B cell (primary cell): ENCODE measurements around the gene DHX36. TPM values are rescaled to one million over a fixed set of nuclear protein-coding genes. Genes with fewer than 3 reads are reported as not detected.
A peak's percentile ranks its signal among the peaks of the same experiment; 100 is the strongest.

ENCODE experiments used
- ATAC-seq: fragments of 200-7000 bp; cut with Tn5 transposase; one replicate; pipeline ENCODE4 v1.10.0; 2021; ENCODE audit warnings: low read depth, mild to moderate bottlenecking, moderate number of reproducible peaks, moderate library complexity
- CTCF ChIA-PET: fragments of 350-600 bp; sonication (Branson Sonifier 250); formaldehyde crosslinking; loops from one replicate; lab custom pipeline; 2021; ENCODE audit warnings: antibody characterized with exemption, inconsistent platforms; lab: Charles Lee
- POLR2A ChIA-PET: fragments of 350-600 bp; sonication (Branson Sonifier 250); formaldehyde crosslinking; loops from one replicate; lab custom pipeline; 2021; ENCODE audit warnings: antibody characterized with exemption; lab: Charles Lee
- DNase-seq: peaks from one replicate; pipeline ENCODE4 v3.0.0; 2013
- H2AFZ ChIP-seq: 2 replicates; pipeline ENCODE4 v1.6.1; 2012; ENCODE audit warnings: mild to moderate bottlenecking, low read depth, low read length; ENCODE audit not compliant: insufficient read depth, poor library complexity, severe bottlenecking
- H3K27ac ChIP-seq, 2 donors: 1 replicate in 1 of 2; 2 replicates in 1 of 2; pipeline ENCODE4 v1.5.1; 2012 to 2013; ENCODE audit warnings: low read length in 2 of 2, mild to moderate bottlenecking in 2 of 2, moderate library complexity in 1 of 2
- H3K27me3 ChIP-seq, 4 experiments: fragments of 200-600 bp in 1 of 4; sonication (generic) in 1 of 4; replicated peaks in 1 of 4; 1 replicate in 2 of 4; 2 replicates in 2 of 4; pipeline versions ENCODE4 v1.6.1 to v1.7.0; 2013 to 2016; ENCODE audit warnings: low read length in 3 of 4, mild to moderate bottlenecking in 2 of 4, mixed read lengths in 1 of 4, moderate library complexity in 1 of 4; ENCODE audit not compliant: insufficient read depth in 4 of 4, control insufficient read depth in 3 of 4; ENCODE audit errors: control extremely low read depth in 1 of 4
- H3K36me3 ChIP-seq, 2 experiments: replicated peaks in 1 of 2; 1 replicate in 1 of 2; 2 replicates in 1 of 2; pipeline versions ENCODE4 v1.6.1 to v1.7.1; 2013; ENCODE audit warnings: low read length in 1 of 2; ENCODE audit not compliant: insufficient read depth in 2 of 2, control insufficient read depth in 1 of 2; ENCODE audit errors: control extremely low read depth in 1 of 2, extremely low read depth in 1 of 2
- H3K4me1 ChIP-seq, 2 donors: fragments of 200-600 bp in 1 of 2; sonication (generic) in 1 of 2; 1 replicate in 1 of 2; 2 replicates in 1 of 2; pipeline versions ENCODE4 v1.5.1 to v1.6.1; 2013 to 2017; ENCODE audit warnings: low read length in 2 of 2; ENCODE audit not compliant: control insufficient read depth in 2 of 2, insufficient read depth in 2 of 2
- H3K4me2 ChIP-seq: replicated peaks from 2 replicates; pipeline ENCODE3; 2012; ENCODE audit warnings: mild to moderate bottlenecking, low read depth, low read length; ENCODE audit not compliant: poor library complexity, severe bottlenecking
- H3K4me3 ChIP-seq, 5 experiments: fragments of 200-600 bp in 1 of 5; sonication (generic) in 1 of 5; 1 replicate in 3 of 5; 2 replicates in 2 of 5; pipeline versions ENCODE4 v1.5.1 to v1.7.0; 2011 to 2016; ENCODE audit warnings: low read length in 4 of 5, mild to moderate bottlenecking in 4 of 5, low read depth in 2 of 5, control low read depth in 1 of 5, moderate library complexity in 1 of 5; ENCODE audit not compliant: insufficient read depth in 1 of 5; ENCODE audit errors: control extremely low read depth in 1 of 5, extremely low read depth in 1 of 5
- H3K79me2 ChIP-seq: fragments of 200-600 bp; sonication (generic); one replicate; pipeline ENCODE4 v1.6.0; 2016; ENCODE audit warnings: low read length; ENCODE audit not compliant: control insufficient read depth, insufficient read depth
- H3K9ac ChIP-seq: fragments of 200-600 bp; sonication (generic); 2 replicates; pipeline ENCODE4 v1.6.1; 2017; ENCODE audit warnings: mild to moderate bottlenecking, low read length, moderate library complexity
- H3K9me3 ChIP-seq, 3 donors: one replicate each; pipeline versions ENCODE4 v1.6.1 to v1.7.1; 2013; ENCODE audit warnings: low read length in 2 of 3; ENCODE audit not compliant: control insufficient read depth in 2 of 3, insufficient read depth in 1 of 3; ENCODE audit errors: control extremely low read depth in 1 of 3
- H4K20me1 ChIP-seq: 2 replicates; pipeline ENCODE4 v1.6.0; 2012; ENCODE audit warnings: mild to moderate bottlenecking, low read length; ENCODE audit not compliant: insufficient read depth, control insufficient read depth, poor library complexity, severe bottlenecking
- H3K27ac Mint-ChIP-seq: one replicate; pipeline ENCODE4 v1.8.0; 2021; ENCODE audit warnings: mixed read lengths
- H3K27me3 Mint-ChIP-seq: one replicate; pipeline ENCODE4 v1.8.0; 2021; ENCODE audit warnings: mixed read lengths
- H3K4me1 Mint-ChIP-seq: one replicate; pipeline ENCODE4 v1.8.0; 2021; ENCODE audit warnings: mixed read lengths
- H3K4me3 Mint-ChIP-seq: one replicate; pipeline ENCODE4 v1.8.0; 2021; ENCODE audit warnings: mixed read lengths
- H3K9me3 Mint-ChIP-seq: one replicate; pipeline ENCODE4 v1.8.0; 2022; ENCODE audit warnings: mixed read lengths; ENCODE audit not compliant: insufficient read depth
- EZH2 ChIP-seq: IDR thresholded peaks from 2 replicates; pipeline ENCODE4 v1.6.1; 2012; ENCODE audit warnings: borderline replicate concordance, low read depth, mild to moderate bottlenecking, moderate library complexity, low read length; ENCODE audit not compliant: insufficient read depth, poor library complexity, severe bottlenecking
- WGBS: methylation state at CpG from one replicate; pipeline ENCODE4 v1.1.5; 2013; ENCODE audit warnings: missing lambda C conversion rate; ENCODE audit not compliant: insufficient coverage; 5-methylcytosine and 5-hydroxymethylcytosine counted together
- intact Hi-C: fragments of 100-400 bp; cut with micrococcal nuclease; formaldehyde crosslinking; loops from one replicate; pipeline ENCODE4 v1.10.0; 2022
- polyA plus RNA-seq: library from polyadenylated mRNA; depleted of rRNA; stranded (reverse); fragments of >200 nt; gene quantifications from 2 replicates; pipeline ENCODE4 v1.2.3, GENCODE V29; 2012
- total RNA-seq, 2 donors: library from RNA; stranded (reverse); fragments of 120-200 nt in 1 of 2; gene quantifications; 1 replicate in 1 of 2; 2 replicates in 1 of 2; pipeline versions ENCODE4 v1.2.3 to v1.2.4, GENCODE V29; 2013 to 2022
- TF ChIP-seq, protein P1 (sequence below): fragments of 200-600 bp; IDR thresholded peaks from one replicate; pipeline ENCODE4 v1.8.0; 2022; ENCODE audit warnings: antibody characterized with exemption, mild to moderate bottlenecking

DHX36 gene
- total and polyA plus RNA-seq, 2 donors (not counting 1 experiment from before 2014, with no cell fraction given): 33.4 to 113 TPM

GRCh38 chr3:154290187-154290586 is 34.1 kb downstream of the DHX36 start:
- H4K20me1 ChIP-seq: no peaks in the 10 kb centered on the region
- CTCF ChIA-PET: no interaction called here
- H3K4me1 ChIP-seq: no peaks in the 10 kb centered on the region
- WGBS: no CpG with 5 or more reads among the region's 5 CpGs
- H3K9ac ChIP-seq: no peak overlapping the region
- ATAC-seq (no peak), DNase-seq (no peak)
- POLR2A ChIA-PET: no interaction called here
- no peak for TF ChIP-seq EZH2
- Mint-ChIP-seq H3K4me3 (no peak overlapping the region), H3K4me1 (peaks cover 4% of the 10 kb centered on the region), H3K9me3 (no peaks in the 10 kb centered on the region), H3K27me3 (no peaks in the 10 kb centered on the region), H3K27ac (no peak overlapping the region)
- H3K4me2 ChIP-seq: no peak overlapping the region
- H3K79me2 ChIP-seq: peaks cover 3% of the 10 kb centered on the region
- intact Hi-C loops: no loop called here
- H3K9me3 ChIP-seq: no peaks in the 10 kb centered on the region
- H3K4me3 ChIP-seq: no peak overlapping the region
- peaks cover 22 to 76% of the 10 kb centered on the region in 2 experiments for H3K36me3 ChIP-seq
- no peaks in the 10 kb centered on the region for H3K27me3 ChIP-seq
- no peak overlapping the region for H2AFZ ChIP-seq
- H3K27ac ChIP-seq: no peak overlapping the region

DNA sequence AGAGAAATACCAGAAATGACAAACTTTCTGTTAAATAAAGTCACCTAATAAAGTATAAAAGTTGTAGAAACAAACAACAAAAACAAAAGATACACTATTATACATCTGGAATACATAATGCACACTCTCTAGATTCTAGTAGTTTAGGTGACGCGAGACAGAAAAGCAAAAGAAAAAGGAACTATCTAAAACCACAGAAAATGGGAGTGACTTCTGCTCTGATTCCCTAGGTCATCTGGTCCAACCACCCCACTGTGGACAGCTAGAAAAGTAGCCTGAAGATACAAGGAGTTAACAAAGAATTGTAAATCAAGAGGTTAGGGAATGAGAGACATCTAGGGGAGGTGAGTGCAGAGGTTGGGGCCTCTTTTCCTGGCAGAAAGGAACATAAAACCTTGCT is 39.1 kb downstream of the DHX36 start:
- Histone ChIP-seq H3K79me2 (peaks cover under 1% of the 10 kb centered on the region), H4K20me1 (no peaks in the 10 kb centered on the region), H3K9ac (no peak overlapping the region), H3K27ac (peak overlapping the region in 1 of 2 donors; percentile 26), H2AFZ (no peak overlapping the region), H3K4me3 (no peak overlapping the region), H3K36me3 (peaks cover 21 to 75% of the 10 kb centered on the region in 2 experiments), H3K9me3 (no peaks in the 10 kb centered on the region), H3K4me2 (no peak overlapping the region), H3K4me1 (no peaks in the 10 kb centered on the region), H3K27me3 (no peaks in the 10 kb centered on the region)
- peak overlapping the region; percentile 56 for H3K27ac Mint-ChIP-seq
- no peak overlapping the region for H3K4me3 Mint-ChIP-seq
- CTCF ChIA-PET: no interaction called here
- WGBS: no CpG with 5 or more reads among the region's 2 CpGs
- intact Hi-C loops: loop anchor here (5.0 kb wide), 1 partner anchor 37 kb away; the partner anchor contains the start of gene DHX36
- TF ChIP-seq EZH2: no peak
- TF ChIP-seq, protein P1, sequence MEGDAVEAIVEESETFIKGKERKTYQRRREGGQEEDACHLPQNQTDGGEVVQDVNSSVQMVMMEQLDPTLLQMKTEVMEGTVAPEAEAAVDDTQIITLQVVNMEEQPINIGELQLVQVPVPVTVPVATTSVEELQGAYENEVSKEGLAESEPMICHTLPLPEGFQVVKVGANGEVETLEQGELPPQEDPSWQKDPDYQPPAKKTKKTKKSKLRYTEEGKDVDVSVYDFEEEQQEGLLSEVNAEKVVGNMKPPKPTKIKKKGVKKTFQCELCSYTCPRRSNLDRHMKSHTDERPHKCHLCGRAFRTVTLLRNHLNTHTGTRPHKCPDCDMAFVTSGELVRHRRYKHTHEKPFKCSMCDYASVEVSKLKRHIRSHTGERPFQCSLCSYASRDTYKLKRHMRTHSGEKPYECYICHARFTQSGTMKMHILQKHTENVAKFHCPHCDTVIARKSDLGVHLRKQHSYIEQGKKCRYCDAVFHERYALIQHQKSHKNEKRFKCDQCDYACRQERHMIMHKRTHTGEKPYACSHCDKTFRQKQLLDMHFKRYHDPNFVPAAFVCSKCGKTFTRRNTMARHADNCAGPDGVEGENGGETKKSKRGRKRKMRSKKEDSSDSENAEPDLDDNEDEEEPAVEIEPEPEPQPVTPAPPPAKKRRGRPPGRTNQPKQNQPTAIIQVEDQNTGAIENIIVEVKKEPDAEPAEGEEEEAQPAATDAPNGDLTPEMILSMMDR: no peak
- H3K4me1 Mint-ChIP-seq: peaks cover 5% of the 10 kb centered on the region
- POLR2A ChIA-PET: no interaction called here
- no peaks in the 10 kb centered on the region for H3K9me3 Mint-ChIP-seq
- DNase-seq: no peak
- ATAC-seq: no peak
- no peaks in the 10 kb centered on the region for H3K27me3 Mint-ChIP-seq
